SH-SY5Y (cell line): ENCODE results near the gene RAD9A.

Experiments
- GATA2 ChIP-seq: IDR thresholded peaks from 2 replicates; pipeline ENCODE4 v1.6.1; 2011; ENCODE audit warnings: mild to moderate bottlenecking, low read depth, low read length
- GATA3 ChIP-seq: IDR thresholded peaks from 2 replicates; pipeline ENCODE4 v1.6.1; 2011; ENCODE audit warnings: low read depth, mild to moderate bottlenecking, low read length, moderate library complexity

DNA sequence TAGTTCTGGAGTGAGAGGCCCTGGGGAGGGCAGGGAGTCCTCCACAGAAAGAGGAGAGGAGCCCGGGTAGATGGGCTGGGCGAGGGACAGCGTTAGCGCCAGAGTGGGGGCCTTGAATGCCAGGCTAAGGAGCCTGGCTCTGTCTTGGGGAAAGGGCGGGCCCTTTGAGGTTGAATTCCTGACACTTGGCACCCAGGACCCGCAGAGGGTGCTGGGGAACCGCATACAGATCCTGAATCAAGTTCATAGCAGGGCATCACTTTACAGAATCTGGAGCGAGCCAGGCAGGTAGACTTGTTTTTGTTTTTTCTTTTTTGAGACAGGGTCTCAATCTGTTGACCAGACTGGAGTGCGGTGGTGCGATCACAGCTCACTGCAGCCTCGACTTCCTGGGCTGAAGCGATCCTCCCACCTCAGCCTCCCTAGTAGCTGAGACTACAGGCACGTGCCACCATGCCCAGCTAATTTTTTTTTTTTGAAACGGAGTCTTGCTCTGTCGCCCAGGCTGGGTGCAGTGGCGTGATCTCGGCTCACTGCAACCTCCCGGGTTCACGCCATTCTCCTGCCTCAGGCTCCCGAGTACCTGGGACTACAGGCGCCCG lies 29.7 kb downstream of the RAD9A start:
- no peak for TF ChIP-seq GATA2
- no peak for TF ChIP-seq GATA3
